ENCODE data around the gene NTN1. TPM values are rescaled to one million over a fixed set of nuclear protein-coding genes. Genes with fewer than 3 reads are reported as not detected.

Gene NTN1
- total RNA-seq, 3 donors from 2014 or later (not counting 1 experiment from before 2014, with no cell fraction given) = 0.12 to 0.15 (median 0.14) TPM

DNA sequence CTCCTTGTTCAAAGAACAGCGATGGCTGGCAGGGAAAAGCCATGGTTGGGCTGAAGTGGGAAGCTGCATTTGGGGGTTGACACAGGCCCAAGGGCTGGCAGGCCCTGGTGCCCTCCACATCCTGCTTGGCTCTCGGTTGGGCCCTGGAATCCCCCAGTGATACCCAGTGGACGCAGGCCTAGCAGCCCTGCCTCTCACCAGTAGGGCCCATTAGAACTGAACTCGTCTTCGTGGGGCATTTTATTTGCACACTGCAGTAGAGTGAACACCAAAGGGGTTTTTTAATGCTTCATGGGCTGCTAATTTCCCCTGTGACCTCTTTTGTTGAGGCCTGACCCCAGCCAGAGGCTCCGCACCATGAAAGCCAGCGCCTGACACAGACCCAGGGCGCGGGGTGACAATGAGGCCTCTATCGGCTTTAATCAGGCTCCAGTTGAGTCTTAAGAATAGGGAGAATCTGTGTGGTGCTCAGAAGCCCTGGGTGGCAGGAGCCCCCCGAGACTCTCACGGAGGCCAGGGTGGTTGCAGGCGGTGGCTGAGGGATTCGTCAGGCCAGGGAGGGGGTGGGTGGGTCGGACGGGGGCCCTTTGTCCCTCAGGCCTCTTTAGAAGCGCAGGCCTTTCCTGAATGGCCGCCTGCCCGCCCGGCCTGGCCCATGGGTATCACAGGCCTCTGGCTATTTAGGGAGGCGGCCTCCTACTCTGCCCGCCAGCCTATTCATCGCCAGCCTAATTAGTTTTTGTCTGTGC, 199.3 kb downstream of the NTN1 start:
- intact Hi-C loops (cut with micrococcal nuclease) = no loop called here
- no peaks in the 10 kb centered on the region for H3K4me1 ChIP-seq (ENCODE audit: control insufficient read depth, insufficient read depth, low read length)
- TF ChIP-seq, protein P1, sequence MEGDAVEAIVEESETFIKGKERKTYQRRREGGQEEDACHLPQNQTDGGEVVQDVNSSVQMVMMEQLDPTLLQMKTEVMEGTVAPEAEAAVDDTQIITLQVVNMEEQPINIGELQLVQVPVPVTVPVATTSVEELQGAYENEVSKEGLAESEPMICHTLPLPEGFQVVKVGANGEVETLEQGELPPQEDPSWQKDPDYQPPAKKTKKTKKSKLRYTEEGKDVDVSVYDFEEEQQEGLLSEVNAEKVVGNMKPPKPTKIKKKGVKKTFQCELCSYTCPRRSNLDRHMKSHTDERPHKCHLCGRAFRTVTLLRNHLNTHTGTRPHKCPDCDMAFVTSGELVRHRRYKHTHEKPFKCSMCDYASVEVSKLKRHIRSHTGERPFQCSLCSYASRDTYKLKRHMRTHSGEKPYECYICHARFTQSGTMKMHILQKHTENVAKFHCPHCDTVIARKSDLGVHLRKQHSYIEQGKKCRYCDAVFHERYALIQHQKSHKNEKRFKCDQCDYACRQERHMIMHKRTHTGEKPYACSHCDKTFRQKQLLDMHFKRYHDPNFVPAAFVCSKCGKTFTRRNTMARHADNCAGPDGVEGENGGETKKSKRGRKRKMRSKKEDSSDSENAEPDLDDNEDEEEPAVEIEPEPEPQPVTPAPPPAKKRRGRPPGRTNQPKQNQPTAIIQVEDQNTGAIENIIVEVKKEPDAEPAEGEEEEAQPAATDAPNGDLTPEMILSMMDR (IDR thresholded peaks at IDR 0.05) = no peak
- peaks cover 4 to 8% of the 10 kb centered on the region in 2 donors for H3K9me3 Mint-ChIP-seq
- ATAC-seq = no peak
- H3K27ac ChIP-seq (ENCODE audit: low read length) = no peak overlapping the region
- H3K27ac Mint-ChIP-seq = no peak overlapping the region
- no peaks in the 10 kb centered on the region for H3K4me1 Mint-ChIP-seq
- peaks cover 10% of the 10 kb centered on the region for H3K36me3 Mint-ChIP-seq
- H3K4me3 ChIP-seq (ENCODE audit: low read length) = no peak overlapping the region
- H3K36me3 ChIP-seq (ENCODE audit: control insufficient read depth, insufficient read depth, low read length) = no peaks in the 10 kb centered on the region
- no peak for DNase-seq
- H3K27me3 Mint-ChIP-seq (ENCODE audit: low read depth in 2 of 2) = peaks cover 6 to 9% of the 10 kb centered on the region in 2 donors
- WGBS (ENCODE audit: insufficient coverage) = 89% methylated on average over 23 of the region's 23 CpGs
- H3K4me3 Mint-ChIP-seq = no peak overlapping the region
- H3K9me3 ChIP-seq (ENCODE audit: control insufficient read depth, insufficient read depth, low read length) = no peaks in the 10 kb centered on the region
- H3K27me3 ChIP-seq (ENCODE audit: control insufficient read depth, insufficient read depth, low read length) = no peaks in the 10 kb centered on the region

DNA sequence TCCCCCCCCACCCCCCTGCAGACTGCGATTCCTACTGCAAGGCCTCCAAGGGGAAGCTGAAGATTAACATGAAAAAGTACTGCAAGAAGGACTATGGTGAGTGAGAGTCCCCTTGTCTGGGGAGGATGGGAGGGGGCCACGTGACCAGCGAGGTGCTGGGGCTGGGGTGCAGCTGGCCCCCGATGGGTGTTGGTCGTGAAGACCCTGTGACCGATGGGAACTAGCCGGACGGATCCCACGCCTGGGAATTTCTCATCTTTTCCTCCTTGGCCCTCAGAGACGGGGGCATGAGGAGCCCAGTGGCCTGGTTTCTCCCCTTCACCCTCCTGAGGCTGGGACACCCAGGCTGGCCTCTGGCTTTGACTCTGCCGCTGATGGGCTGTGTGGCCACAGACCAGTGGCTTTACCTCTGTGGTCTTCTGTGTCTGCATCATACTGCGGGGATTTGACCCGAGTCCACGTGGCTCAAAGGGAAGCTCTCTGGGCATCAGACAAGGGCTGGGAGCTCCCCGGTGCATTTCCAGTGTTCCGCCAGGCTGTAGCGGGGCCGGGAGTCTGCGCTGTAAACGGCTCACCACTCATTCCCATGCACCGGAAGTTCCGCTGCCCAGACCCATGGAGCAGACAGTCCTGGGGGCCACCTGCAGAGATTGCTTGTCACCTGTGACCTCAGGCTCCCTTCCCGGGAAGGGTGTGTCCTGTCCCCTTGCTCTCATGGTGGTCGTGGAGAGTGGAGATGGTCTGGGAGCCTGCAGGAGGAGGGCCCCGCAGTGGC, 200.0 kb downstream of the NTN1 start:
- H3K4me1 Mint-ChIP-seq = no peaks in the 10 kb centered on the region
- no peaks in the 10 kb centered on the region for H3K9me3 ChIP-seq (ENCODE audit: control insufficient read depth, insufficient read depth, low read length)
- no peaks in the 10 kb centered on the region for H3K36me3 ChIP-seq (ENCODE audit: control insufficient read depth, insufficient read depth, low read length)
- intact Hi-C loops (cut with micrococcal nuclease) = no loop called here
- peaks cover 0 to under 1% of the 10 kb centered on the region in 2 donors for H3K9me3 Mint-ChIP-seq
- no peak overlapping the region for H3K4me3 ChIP-seq (ENCODE audit: low read length)
- 91% methylated on average over 24 of the region's 25 CpGs for WGBS (ENCODE audit: insufficient coverage)
- no peak overlapping the region for H3K4me3 Mint-ChIP-seq
- H3K27me3 ChIP-seq (ENCODE audit: control insufficient read depth, insufficient read depth, low read length) = no peaks in the 10 kb centered on the region
- no peak overlapping the region for H3K27ac ChIP-seq (ENCODE audit: low read length)
- ATAC-seq = no peak
- peaks cover 2% of the 10 kb centered on the region for H3K36me3 Mint-ChIP-seq
- TF ChIP-seq, protein P1 (IDR thresholded peaks at IDR 0.05) = no peak
- no peak for DNase-seq
- no peaks in the 10 kb centered on the region for H3K4me1 ChIP-seq (ENCODE audit: control insufficient read depth, insufficient read depth, low read length)
- no peak overlapping the region for H3K27ac Mint-ChIP-seq
- H3K27me3 Mint-ChIP-seq (ENCODE audit: low read depth in 2 of 2) = peaks cover 1 to 3% of the 10 kb centered on the region in 2 donors

DNA sequence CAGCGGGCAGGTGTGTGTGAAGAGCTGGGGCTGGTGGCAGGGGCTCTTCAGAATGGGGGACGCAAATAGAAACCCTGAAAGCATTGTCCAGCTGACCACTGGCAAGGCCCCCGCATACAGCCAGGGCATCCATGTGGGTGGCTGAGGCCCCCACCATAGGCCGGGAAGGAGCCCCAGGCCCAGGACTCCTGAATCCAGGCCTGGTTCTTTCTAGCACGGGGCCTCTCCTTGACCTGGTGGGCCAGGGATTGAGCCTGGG, 200.5 kb downstream of the NTN1 start:
- intact Hi-C loops (cut with micrococcal nuclease) = no loop called here

More for the DNA sequence above, 200.5 kb downstream of the NTN1 start:
- ATAC-seq (no peak), DNase-seq (no peak)
- Histone ChIP-seq H3K4me1 (ENCODE audit: control insufficient read depth, insufficient read depth, low read length) (no peaks in the 10 kb centered on the region), H3K36me3 (ENCODE audit: control insufficient read depth, insufficient read depth, low read length) (no peaks in the 10 kb centered on the region), H3K27me3 (ENCODE audit: control insufficient read depth, insufficient read depth, low read length) (no peaks in the 10 kb centered on the region), H3K9me3 (ENCODE audit: control insufficient read depth, insufficient read depth, low read length) (no peaks in the 10 kb centered on the region), H3K4me3 (ENCODE audit: low read length) (no peak overlapping the region), H3K27ac (ENCODE audit: low read length) (no peak overlapping the region)
- H3K4me1 Mint-ChIP-seq = no peaks in the 10 kb centered on the region
- 98% methylated on average over 5 of the region's 5 CpGs for WGBS (ENCODE audit: insufficient coverage)
- peaks cover 0 to 3% of the 10 kb centered on the region in 2 donors for H3K27me3 Mint-ChIP-seq (ENCODE audit: low read depth in 2 of 2)
- H3K9me3 Mint-ChIP-seq = no peaks in the 10 kb centered on the region
- H3K36me3 Mint-ChIP-seq = no peaks in the 10 kb centered on the region
- no peak overlapping the region for H3K4me3 Mint-ChIP-seq
- TF ChIP-seq, protein P1 (IDR thresholded peaks at IDR 0.05) = no peak
- H3K27ac Mint-ChIP-seq = no peak overlapping the region

Measured in natural killer cell (primary cell).